ENCODE measurements around the gene NR4A1.

DNA sequence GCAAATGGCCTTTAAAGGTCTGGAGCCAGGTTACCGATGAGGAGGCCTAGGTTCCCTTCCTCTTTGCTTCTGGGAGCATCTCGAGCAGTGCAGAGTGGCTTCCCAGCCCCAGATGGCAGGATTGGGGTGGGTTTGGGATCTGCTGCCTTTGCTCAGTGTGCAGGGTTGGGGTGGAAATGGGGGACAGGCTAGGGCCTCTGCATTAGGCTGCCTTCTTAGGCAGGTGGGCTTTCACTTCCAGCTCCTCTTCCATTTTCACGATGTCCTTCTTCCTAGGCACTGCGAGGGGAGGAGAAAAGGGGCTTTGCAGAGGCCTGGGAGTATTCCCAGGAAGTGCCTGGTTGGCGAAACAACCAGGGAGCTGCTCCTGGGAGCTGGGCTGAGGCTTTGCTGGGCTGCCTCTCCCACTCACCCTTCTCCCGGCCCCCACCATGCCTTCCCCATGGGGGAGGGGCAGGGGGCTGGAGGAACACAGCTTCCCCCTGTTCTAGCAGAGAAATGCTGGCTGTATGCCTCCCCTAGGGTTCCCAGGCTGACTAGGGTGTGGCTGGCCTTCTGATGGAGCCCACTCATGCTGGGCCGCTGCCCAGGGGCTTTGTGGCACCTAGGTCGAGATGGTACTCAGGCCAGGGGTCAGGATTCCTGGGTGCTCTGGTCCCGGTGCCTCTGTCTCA lies 2.4 kb downstream of the NR4A1 start:
- no peak for TF ChIP-seq POLR2A (IDR thresholded peaks at IDR 0.05; ENCODE audit: low read length)
- TF ChIP-seq GATA1 (IDR thresholded peaks at IDR 0.05; ENCODE audit: low read depth, low read length) = no peak

All from erythroblast (primary cell).